ENCODE measurements around the gene NHEJ1. TPM values are rescaled to one million over a fixed set of nuclear protein-coding genes. Genes with fewer than 3 reads are reported as not detected.

Gene NHEJ1
- polyA plus RNA-seq, 1 donor (not counting 4 experiments of a cell fraction or from before 2014, with no cell fraction given), result 13.1 TPM

DNA sequence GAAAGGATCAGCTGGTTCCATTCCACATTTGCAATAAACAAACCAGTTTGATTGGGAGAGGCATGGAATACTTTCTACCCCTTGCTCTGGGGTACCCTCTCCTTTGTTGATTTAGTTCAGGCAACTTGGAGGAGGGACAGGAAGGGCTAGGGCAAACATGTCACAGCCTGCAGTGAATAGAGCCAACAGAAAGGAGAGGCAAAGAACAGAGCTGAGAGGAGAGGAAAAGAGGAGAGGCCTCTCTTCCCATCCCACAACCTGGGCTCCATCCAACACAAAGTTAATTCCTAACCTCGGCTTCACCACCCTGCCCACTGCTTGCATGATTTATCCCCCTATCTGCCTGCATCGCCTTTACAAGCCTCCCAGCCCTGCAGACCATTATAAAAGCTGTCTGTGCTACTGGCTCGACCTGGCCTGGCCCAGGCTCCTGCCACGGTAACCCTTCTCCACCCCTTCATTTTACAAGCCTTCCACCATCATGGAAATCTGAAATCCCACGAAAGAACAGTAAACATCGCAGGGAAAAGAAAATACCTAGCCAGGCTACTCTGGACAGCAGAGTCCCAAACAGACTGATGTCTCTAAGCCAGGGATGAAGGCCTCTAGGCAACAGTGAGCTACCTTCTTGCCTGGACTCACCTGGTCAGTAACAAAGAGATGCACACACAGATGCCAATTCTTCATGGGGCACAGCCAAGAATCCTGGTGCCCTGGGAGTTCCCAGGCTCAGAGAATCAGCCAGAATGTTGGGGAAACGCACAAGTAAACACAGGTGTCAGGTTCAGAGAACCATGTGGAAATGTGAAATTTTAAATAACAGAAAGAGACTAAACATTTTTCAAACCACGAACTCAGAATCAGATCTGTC lies 43.6 kb downstream of the NHEJ1 start:
- Histone ChIP-seq H3K4me3 (ENCODE audit: control insufficient read depth in 2 of 3, extremely low read depth in 1 of 3, insufficient read depth in 2 of 3, low read depth in 1 of 3, low read length in 3 of 3) (no peak overlapping the region), H2AFZ (ENCODE audit: control insufficient read depth, low read length) (no peak overlapping the region), H3K27me3 (ENCODE audit: control insufficient read depth, extremely low read depth, insufficient read depth, low read length) (no peaks in the 10 kb centered on the region), H3K36me3 (ENCODE audit: control insufficient read depth in 2 of 2, extremely low read depth in 1 of 2, insufficient read depth in 2 of 2, low read length in 2 of 2) (no peaks in the 10 kb centered on the region), H3K4me1 (ENCODE audit: control insufficient read depth, extremely low read depth, insufficient read depth, low read length) (peaks cover 8% of the 10 kb centered on the region), H3K79me2 (ENCODE audit: control insufficient read depth, insufficient read depth, low read length) (no peaks in the 10 kb centered on the region), H3K4me2 (ENCODE audit: control insufficient read depth, extremely low read depth, insufficient read depth, low read depth, low read length) (no peak overlapping the region), H3K27ac (ENCODE audit: control insufficient read depth, insufficient read depth, low read length) (no peak overlapping the region), H3K9ac (ENCODE audit: control insufficient read depth, extremely low read depth, insufficient read depth, low read length) (no peak overlapping the region), H4K20me1 (ENCODE audit: control insufficient read depth, extremely low read depth, insufficient read depth, low read length) (no peaks in the 10 kb centered on the region), H3K9me1 (ENCODE audit: control insufficient read depth, extremely low read depth, insufficient read depth, low read length) (no peaks in the 10 kb centered on the region), H3K9me3 (ENCODE audit: control insufficient read depth, low read depth, low read length) (no peaks in the 10 kb centered on the region)
- TF ChIP-seq CTCF (optimal IDR thresholded peaks at IDR 0.05 in 1 of 3, IDR thresholded peaks at IDR 0.05 in 1 of 3, conservative IDR thresholded peaks at IDR 0.05 in 1 of 3; ENCODE audit: extremely low read depth in 1 of 3, insufficient read depth in 2 of 3, low read length in 3 of 3) (no peak), EZH2 (IDR thresholded peaks at IDR 0.05; ENCODE audit: low read length) (no peak)
- no peak for DNase-seq (ENCODE audit: low read depth, low spot score)
- dilution Hi-C loops (cut with MboI; ENCODE audit: extremely low pct_ligation_motif_present, low sequenced_read_pairs), result no loop called here
- FAIRE-seq, result no peak

DNA sequence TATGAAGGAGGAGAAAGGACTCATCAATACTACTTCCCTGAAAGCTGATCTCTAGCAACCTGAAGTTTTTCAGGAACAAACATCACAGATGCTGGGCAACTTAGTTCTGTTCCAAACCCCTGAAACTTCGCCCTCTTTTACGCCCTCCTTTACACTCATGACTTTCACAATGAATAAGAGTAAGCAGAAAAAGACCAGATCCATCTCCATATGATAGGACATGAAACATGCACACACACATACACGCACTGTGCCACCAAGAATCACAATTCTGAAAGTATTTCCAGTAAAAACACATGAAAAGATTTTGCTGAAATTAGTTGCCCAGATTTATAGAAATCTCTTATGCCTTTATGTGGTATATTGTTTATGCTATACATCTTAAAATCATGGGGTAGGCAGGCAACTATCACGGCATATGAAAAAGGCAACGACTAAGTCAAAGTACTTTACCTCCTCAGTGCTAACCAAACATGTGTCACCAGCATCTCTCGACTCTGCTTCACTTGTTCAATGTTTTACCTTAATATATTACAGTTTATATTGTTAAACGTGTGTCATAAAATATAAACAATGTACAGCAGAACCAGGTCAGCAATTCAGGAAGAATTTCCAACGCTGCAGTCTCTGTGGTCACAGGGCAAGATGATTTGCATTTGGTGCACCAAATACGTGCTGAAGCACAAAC lies 47.8 kb downstream of the NHEJ1 start:
- FAIRE-seq (no peak), DNase-seq (ENCODE audit: low read depth, low spot score) (no peak)
- Histone ChIP-seq H3K9me3 (ENCODE audit: control insufficient read depth, low read depth, low read length) (no peaks in the 10 kb centered on the region), H2AFZ (ENCODE audit: control insufficient read depth, low read length) (no peak overlapping the region), H3K27me3 (ENCODE audit: control insufficient read depth, extremely low read depth, insufficient read depth, low read length) (no peaks in the 10 kb centered on the region), H3K4me3 (ENCODE audit: control insufficient read depth in 2 of 3, extremely low read depth in 1 of 3, insufficient read depth in 2 of 3, low read depth in 1 of 3, low read length in 3 of 3) (no peak overlapping the region), H4K20me1 (ENCODE audit: control insufficient read depth, extremely low read depth, insufficient read depth, low read length) (no peaks in the 10 kb centered on the region), H3K79me2 (ENCODE audit: control insufficient read depth, insufficient read depth, low read length) (no peaks in the 10 kb centered on the region), H3K9ac (ENCODE audit: control insufficient read depth, extremely low read depth, insufficient read depth, low read length) (no peak overlapping the region), H3K36me3 (ENCODE audit: control insufficient read depth in 2 of 2, extremely low read depth in 1 of 2, insufficient read depth in 2 of 2, low read length in 2 of 2) (no peaks in the 10 kb centered on the region), H3K9me1 (ENCODE audit: control insufficient read depth, extremely low read depth, insufficient read depth, low read length) (no peaks in the 10 kb centered on the region), H3K4me1 (ENCODE audit: control insufficient read depth, extremely low read depth, insufficient read depth, low read length) (peaks cover 8% of the 10 kb centered on the region), H3K27ac (ENCODE audit: control insufficient read depth, insufficient read depth, low read length) (no peak overlapping the region), H3K4me2 (ENCODE audit: control insufficient read depth, extremely low read depth, insufficient read depth, low read depth, low read length) (no peak overlapping the region)
- dilution Hi-C loops (cut with MboI; ENCODE audit: extremely low pct_ligation_motif_present, low sequenced_read_pairs), result no loop called here
- TF ChIP-seq EZH2 (IDR thresholded peaks at IDR 0.05; ENCODE audit: low read length), result no peak
- no peak for TF ChIP-seq CTCF (optimal IDR thresholded peaks at IDR 0.05 in 1 of 3, IDR thresholded peaks at IDR 0.05 in 1 of 3, conservative IDR thresholded peaks at IDR 0.05 in 1 of 3; ENCODE audit: extremely low read depth in 1 of 3, insufficient read depth in 2 of 3, low read length in 3 of 3)
